OCI-LY7 (cell line): ENCODE measurements around the gene ACTL8. TPM values are rescaled to one million over a fixed set of nuclear protein-coding genes. Genes with fewer than 3 reads are reported as not detected.

Experiments
- BruUV-seq: library from RNA; stranded (reverse); fragments of 400-500 nt; replicated peaks from 2 replicates; lab custom pipeline; 2021; lab: Mats Ljungman, UMichigan
- CTCF ChIA-PET: fragments of 300-600 bp; sonication (Branson Sonifier 250); formaldehyde crosslinking; loops from one replicate; lab custom pipeline; 2022; ENCODE audit warnings: antibody characterized with exemption; ENCODE audit not compliant: unreplicated experiment; lab: Charles Lee
- POLR2A ChIA-PET: fragments of 300-600 bp; sonication (Branson Sonifier 250); formaldehyde crosslinking; loops from one replicate; lab custom pipeline; 2022; ENCODE audit warnings: antibody characterized with exemption; lab: Charles Lee
- DNase-seq: peaks from one replicate; pipeline ENCODE4 v3.0.0-alpha.2; 2015; ENCODE audit warnings: low spot score
- H2AFZ ChIP-seq: fragments of 200-600 bp; sonication (generic), shearing (Covaris generic); 2 replicates; pipeline ENCODE4 v1.6.1; 2014; ENCODE audit warnings: mild to moderate bottlenecking, antibody characterized with exemption, low read length, moderate library complexity
- H3K27ac ChIP-seq: fragments of 200-600 bp; sonication (generic); 2 replicates; pipeline ENCODE4 v1.5.1; 2014; ENCODE audit warnings: mixed run types, low read depth, mild to moderate bottlenecking, moderate library complexity, low read length, inconsistent platforms; ENCODE audit not compliant: poor library complexity, severe bottlenecking
- H3K36me3 ChIP-seq: fragments of 200-600 bp; sonication (generic); 2 replicates; pipeline ENCODE4 v1.6.1; 2014; ENCODE audit warnings: mild to moderate bottlenecking, antibody characterized with exemption, low read length, moderate library complexity, mixed read lengths; ENCODE audit not compliant: insufficient read depth
- H3K4me1 ChIP-seq: fragments of 200-600 bp; sonication (generic); 2 replicates; pipeline ENCODE4 v1.5.1; 2014; ENCODE audit warnings: mild to moderate bottlenecking, low read length; ENCODE audit not compliant: insufficient read depth, poor library complexity, severe bottlenecking
- H3K4me2 ChIP-seq: fragments of 200-600 bp; sonication (generic); 2 replicates; pipeline ENCODE4 v1.6.1; 2014; ENCODE audit warnings: mild to moderate bottlenecking, low read length
- H3K4me3 ChIP-seq: fragments of 200-600 bp; sonication (generic); 2 replicates; pipeline ENCODE4 v1.5.1; 2014; ENCODE audit warnings: mild to moderate bottlenecking, low read depth, low read length; ENCODE audit not compliant: poor library complexity, severe bottlenecking
- H3K79me2 ChIP-seq: fragments of 200-600 bp; sonication (generic); 2 replicates; pipeline ENCODE4 v1.6.1; 2016; ENCODE audit warnings: low read depth, mild to moderate bottlenecking, low read length, moderate library complexity, mixed read lengths; ENCODE audit not compliant: insufficient read depth
- H3K9me2 ChIP-seq: fragments of 200-600 bp; sonication (generic); 2 replicates; pipeline ENCODE4 v1.6.1; 2016; ENCODE audit warnings: mild to moderate bottlenecking, low read length, mixed read lengths; ENCODE audit not compliant: insufficient read depth
- H3K9me3 ChIP-seq: fragments of 200-600 bp; sonication (generic); 2 replicates; pipeline ENCODE4 v1.6.1; 2014; ENCODE audit warnings: mild to moderate bottlenecking, mixed run types, low read length, mixed read lengths
- H4K20me1 ChIP-seq: fragments of 200-600 bp; sonication (generic); 2 replicates; pipeline ENCODE4 v1.6.1; 2014; ENCODE audit warnings: mild to moderate bottlenecking, antibody characterized with exemption, low read length, moderate library complexity, mixed read lengths; ENCODE audit not compliant: insufficient read depth
- EZH2phosphoT487 ChIP-seq: fragments of 200-600 bp; sonication (generic); IDR thresholded peaks from 2 replicates; pipeline ENCODE4 v1.6.1; 2018; ENCODE audit warnings: low read depth, borderline replicate concordance, mild to moderate bottlenecking, mixed run types, antibody characterized with exemption, low read length, moderate library complexity, mixed read lengths
- intact Hi-C: fragments of 100-400 bp; cut with micrococcal nuclease; formaldehyde crosslinking; loops from one replicate; pipeline ENCODE4 v1.10.0; 2022; ENCODE audit not compliant: unreplicated experiment
- total RNA-seq, 2 experiments: library from RNA; depleted of rRNA in 1 of 2; stranded (reverse); fragments of >200 nt in 1 of 2; shearing (Covaris generic) in 1 of 2; gene quantifications; 2 replicates each; pipeline ENCODE4 v1.2.3, GENCODE V29; 2014 to 2022
- TF ChIP-seq, protein P1 (sequence below): fragments of 200-600 bp; sonication (generic); conservative IDR thresholded peaks from 2 replicates; pipeline ENCODE4 v1.5.1; 2014; ENCODE audit warnings: mild to moderate bottlenecking, antibody characterized with exemption, low read length, moderate library complexity, mixed read lengths

The ACTL8 gene
- total RNA-seq, 2 experiments from 2014 or later, result not detected

DNA sequence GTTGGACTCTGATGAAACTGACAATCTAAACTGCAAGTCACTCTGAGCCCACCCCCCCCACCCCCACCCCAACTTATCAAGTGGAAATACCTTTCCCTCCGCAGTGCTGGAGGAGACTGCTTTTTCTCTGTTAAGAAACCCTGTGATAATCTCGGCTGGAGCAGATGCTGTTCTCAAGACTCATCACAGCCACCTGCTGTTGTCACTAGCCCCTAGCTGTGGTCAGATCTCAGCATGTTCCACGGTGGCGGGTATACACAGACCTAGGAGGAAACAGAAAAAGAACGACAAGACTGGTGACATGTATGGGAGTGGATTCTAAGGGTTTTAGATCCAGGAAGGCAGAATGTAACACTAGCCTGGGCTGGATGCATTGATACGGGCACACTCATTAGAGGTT is 2.3 kb downstream of the ACTL8 start:
- no peak for DNase-seq
- no TSS peak for BruUV-seq

DNA sequence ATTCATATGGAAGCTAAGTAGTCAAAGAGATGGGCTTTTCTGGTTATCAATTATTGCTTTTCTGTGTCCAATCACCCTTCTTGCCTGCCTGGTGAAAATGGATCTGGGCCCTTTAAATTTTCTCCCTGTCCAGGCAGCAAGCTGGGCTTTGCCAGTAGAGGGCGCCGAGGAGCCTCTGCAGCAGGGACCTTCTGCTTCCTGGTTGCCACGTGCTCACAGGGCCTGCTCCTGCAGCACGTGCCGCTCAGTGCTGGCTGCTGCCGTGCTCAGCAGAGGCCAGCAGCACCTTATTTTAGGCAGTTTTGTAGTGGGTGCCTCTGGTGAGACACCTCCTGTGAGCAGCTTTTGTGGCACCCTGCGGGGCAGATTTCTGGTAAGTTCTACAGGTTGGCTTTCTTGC is 4.0 kb downstream of the ACTL8 start:
- TF ChIP-seq, protein P1, sequence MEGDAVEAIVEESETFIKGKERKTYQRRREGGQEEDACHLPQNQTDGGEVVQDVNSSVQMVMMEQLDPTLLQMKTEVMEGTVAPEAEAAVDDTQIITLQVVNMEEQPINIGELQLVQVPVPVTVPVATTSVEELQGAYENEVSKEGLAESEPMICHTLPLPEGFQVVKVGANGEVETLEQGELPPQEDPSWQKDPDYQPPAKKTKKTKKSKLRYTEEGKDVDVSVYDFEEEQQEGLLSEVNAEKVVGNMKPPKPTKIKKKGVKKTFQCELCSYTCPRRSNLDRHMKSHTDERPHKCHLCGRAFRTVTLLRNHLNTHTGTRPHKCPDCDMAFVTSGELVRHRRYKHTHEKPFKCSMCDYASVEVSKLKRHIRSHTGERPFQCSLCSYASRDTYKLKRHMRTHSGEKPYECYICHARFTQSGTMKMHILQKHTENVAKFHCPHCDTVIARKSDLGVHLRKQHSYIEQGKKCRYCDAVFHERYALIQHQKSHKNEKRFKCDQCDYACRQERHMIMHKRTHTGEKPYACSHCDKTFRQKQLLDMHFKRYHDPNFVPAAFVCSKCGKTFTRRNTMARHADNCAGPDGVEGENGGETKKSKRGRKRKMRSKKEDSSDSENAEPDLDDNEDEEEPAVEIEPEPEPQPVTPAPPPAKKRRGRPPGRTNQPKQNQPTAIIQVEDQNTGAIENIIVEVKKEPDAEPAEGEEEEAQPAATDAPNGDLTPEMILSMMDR, result peak; percentile 67
- no peak for TF ChIP-seq EZH2phosphoT487
- Histone ChIP-seq H3K4me2 (no peak overlapping the region), H3K4me1 (no peaks in the 10 kb centered on the region), H2AFZ (no peak overlapping the region), H3K36me3 (no peaks in the 10 kb centered on the region), H3K79me2 (no peaks in the 10 kb centered on the region), H4K20me1 (no peaks in the 10 kb centered on the region), H3K27ac (no peak overlapping the region), H3K9me2 (no peaks in the 10 kb centered on the region), H3K4me3 (no peak overlapping the region), H3K9me3 (peaks cover 35% of the 10 kb centered on the region)
- DNase-seq, result peak; percentile 11
- ChIA-PET CTCF (no interaction called here), POLR2A (no interaction called here)
- intact Hi-C loops, result no loop called here
- no TSS peak for BruUV-seq

More for the DNA sequence above, 2.3 kb downstream of the ACTL8 start:
- Histone ChIP-seq H3K4me3 (no peak overlapping the region), H3K79me2 (no peaks in the 10 kb centered on the region), H3K9me3 (peaks cover 38% of the 10 kb centered on the region), H3K27ac (no peak overlapping the region), H4K20me1 (no peaks in the 10 kb centered on the region), H3K9me2 (no peaks in the 10 kb centered on the region), H3K4me1 (no peaks in the 10 kb centered on the region), H2AFZ (no peak overlapping the region), H3K4me2 (no peak overlapping the region), H3K36me3 (no peaks in the 10 kb centered on the region)
- TF ChIP-seq, protein P1, result no peak
- no peak for TF ChIP-seq EZH2phosphoT487
- ChIA-PET POLR2A (no interaction called here), CTCF (no interaction called here)
- intact Hi-C loops, result no loop called here

DNA sequence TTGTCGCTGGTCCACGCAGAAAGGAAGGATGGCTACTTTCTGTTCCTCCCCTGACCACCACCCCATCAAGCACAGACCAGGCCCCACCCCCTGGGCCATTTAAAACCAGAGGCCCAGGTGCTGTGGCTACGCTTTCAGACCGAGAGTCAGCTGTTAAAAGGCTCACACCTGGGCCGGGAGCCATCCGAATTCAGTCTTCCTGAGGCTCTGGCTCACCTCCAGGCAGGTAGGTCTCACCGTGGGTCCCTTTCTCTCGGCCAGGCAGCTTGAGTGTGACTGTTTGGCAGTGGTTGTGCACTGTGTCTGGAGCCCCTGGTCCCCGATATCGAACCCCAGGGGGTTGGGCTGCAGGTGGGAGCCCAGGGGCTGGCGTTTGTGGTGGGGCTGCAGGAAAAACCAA is 7.2 kb downstream of the ACTL8 start:
- Histone ChIP-seq H3K4me3 (no peak overlapping the region), H3K9me2 (no peaks in the 10 kb centered on the region), H4K20me1 (no peaks in the 10 kb centered on the region), H2AFZ (no peak overlapping the region), H3K36me3 (no peaks in the 10 kb centered on the region), H3K27ac (no peak overlapping the region), H3K79me2 (no peaks in the 10 kb centered on the region), H3K4me1 (no peaks in the 10 kb centered on the region), H3K9me3 (peaks cover 18% of the 10 kb centered on the region), H3K4me2 (no peak overlapping the region)
- BruUV-seq, result no TSS peak
- intact Hi-C loops, result no loop called here
- ChIA-PET POLR2A (no interaction called here), CTCF (no interaction called here)
- no peak for DNase-seq
- TF ChIP-seq, protein P1, result no peak
- no peak for TF ChIP-seq EZH2phosphoT487
